HG03558 (cell line): ENCODE measurements around the gene PLA2G2F.
"Not testable (repeated sequence)": the region's sequence is repeated elsewhere in the genome, so short reads cannot be mapped to it uniquely, and the experiment has no call there.

Experiments
- ATAC-seq: cut with Tn5 transposase; IDR thresholded peaks from one replicate; pipeline ENCODE4 v1.9.1; 2021; ENCODE audit warnings: moderate number of reproducible peaks; ENCODE audit not compliant: unreplicated experiment; ENCODE audit errors: extremely low read depth

Gene PLA2G2F

DNA sequence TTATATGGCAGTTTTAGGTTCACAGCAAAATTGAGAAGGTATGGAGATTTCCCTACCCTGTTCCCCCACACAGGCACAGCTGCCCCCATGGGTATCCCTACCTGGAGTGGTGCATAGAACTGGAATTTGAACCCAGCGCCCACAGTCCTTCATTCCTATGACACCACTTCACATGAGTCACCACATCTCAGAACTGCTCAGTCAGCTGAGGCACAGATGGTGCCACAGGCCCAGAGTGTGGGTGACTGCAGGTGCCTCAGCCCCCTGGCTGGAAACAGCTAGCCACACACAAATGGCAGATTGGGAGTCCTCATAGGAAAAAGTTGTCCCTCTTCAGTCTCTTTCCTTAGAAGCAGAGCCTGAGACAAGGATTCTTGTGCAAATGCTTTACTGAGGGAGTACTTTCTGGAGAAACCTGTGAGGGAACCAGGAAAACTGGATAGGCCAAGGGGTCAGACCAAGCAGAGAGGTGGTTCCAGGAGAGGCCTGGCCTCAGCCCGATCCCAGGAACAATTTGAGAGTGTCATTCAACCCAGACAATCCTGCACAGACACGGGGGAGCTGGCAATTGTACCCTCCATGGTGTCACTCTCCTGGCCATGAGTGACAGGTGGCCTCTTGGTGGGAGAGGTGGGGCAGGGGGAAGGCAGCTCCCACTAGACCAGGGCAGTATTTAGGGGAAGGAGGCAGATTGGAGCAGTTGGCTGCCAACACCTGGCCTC, 26.7 kb upstream of the PLA2G2F start:
- ATAC-seq: no peak

DNA sequence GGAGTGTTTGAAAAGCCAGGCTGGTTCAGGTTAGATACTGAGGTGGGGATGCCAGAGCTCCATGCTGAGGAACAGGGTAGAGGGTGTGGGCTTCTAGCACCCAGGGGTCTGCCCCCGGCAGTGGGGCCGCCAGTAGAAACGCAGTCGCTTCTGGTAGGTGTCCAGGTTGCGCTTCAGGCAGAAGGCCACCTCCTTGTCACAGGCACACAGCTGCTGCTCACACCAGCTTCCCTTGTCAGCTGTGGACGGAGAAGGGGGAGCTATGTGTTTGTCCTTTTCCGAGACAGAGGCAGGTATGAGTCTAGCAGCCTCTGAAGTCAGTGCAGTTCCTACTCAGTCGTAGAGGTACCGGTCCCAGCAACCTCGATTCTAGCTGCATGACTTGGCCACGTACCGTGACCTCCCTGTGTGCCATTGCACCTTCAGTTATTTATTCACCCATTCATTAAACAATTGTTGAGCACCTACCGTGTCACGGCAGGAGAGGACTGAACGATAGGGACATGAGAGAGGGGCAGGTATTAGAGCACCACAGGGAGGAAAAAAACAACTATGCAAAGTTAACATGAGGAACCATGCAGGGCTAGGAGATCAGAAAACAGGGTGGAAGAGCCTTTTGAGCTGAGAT, 25.0 kb upstream of the PLA2G2F start:
- ATAC-seq: no peak

DNA sequence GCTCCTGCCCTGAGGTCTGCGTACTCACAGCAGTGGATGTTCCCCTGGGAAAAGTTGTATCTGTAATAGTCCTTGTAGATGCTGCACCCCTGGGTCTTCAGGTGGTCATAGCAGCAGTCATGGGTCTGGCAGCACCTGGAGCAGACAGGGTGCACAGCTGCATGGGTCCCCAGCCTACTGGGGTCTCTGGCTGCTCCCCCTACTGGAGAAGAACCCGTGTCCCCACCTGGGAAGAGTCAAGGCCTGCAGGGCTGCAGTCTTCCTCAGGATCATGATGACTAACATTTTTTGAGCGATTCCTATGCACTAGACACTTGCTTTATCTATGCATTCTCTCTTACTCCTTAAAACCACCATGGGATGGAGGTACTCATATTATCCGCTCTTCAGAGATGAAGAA, 23.6 kb upstream of the PLA2G2F start:
- no peak for ATAC-seq

DNA sequence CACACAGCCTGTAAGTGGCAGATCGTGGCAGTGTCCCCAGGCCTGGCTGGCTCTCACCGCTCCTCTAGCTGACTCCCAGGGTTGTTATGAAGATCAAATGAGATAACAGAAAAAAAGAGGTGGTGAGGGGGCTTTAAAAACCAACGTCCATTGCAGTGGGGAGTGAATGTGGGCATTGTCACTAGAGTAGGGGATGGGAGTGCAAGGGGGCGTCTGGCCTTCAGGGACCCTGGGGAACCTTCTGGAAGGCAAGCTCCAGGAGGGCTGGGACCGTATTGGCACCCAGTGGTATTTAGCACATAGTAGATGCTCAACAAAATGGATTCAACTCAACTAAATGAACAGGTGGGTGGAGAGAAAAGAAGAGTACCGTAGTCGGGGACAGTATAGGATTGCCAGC, 23.2 kb upstream of the PLA2G2F start:
- ATAC-seq: no peak

DNA sequence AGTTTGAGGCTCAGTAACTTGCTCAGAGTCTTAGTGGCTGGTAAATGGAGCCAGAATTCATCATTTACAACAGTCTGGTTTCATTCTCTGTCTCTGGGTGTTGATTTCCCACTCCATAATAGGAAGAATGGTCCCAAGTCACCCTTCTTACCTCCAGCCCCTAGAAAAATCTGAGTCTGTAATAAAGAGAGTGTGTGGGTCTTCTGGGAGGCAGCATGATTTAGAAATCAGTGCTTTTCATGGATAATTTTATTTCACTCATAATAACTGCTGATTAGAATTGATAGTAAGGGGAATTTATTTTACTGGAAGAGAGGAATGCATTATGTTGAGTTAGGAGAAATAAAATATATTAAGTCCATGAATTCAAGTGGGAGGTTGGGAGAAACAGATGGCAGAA, 21.9 kb upstream of the PLA2G2F start:
- ATAC-seq: no peak

DNA sequence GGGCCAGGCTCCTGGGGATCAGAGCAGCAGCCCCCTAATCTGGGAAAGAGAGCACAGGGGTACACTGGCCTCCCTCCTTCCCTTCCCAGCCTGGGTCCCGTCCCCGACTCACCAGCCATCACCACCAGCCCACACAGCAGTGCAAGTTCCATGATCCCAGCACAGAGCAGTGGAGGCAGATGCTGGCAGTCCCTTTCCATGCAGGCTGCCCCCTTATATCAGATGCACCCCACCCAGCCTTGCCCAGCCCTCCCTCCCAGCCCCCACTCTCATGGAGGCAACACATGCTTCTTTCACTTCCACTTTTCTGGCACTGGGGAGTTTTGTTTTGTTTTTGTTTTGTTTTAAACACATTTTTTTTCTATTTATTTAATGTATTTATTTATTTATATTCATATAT, 19.8 kb upstream of the PLA2G2F start, which contains the start of gene PLA2G2D:
PLA2G2D (minus strand) TSS at position 190 of the 400 bp plus-strand sequence; CDS start at position 152, 38 bp downstream.
- no peak for ATAC-seq

DNA sequence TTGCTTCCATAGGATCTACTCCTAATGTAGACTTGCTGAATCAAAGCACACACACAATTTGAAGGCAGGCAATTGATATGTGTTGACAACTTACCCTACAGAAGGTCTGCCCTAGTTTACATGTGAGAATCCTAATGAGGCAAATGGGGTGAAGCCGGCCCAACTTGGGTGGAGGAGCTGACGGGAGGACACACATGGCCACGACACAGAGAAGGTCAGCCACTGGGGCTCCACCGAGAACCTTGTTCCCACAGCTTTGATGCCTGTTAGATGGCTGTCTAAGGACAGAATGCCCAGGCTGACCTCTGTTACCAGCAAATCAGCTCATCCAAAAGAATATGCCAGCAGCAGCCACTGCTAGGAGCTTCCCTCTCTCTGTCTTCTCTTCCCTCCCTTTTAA, 18.3 kb upstream of the PLA2G2F start:
- ATAC-seq: no peak

DNA sequence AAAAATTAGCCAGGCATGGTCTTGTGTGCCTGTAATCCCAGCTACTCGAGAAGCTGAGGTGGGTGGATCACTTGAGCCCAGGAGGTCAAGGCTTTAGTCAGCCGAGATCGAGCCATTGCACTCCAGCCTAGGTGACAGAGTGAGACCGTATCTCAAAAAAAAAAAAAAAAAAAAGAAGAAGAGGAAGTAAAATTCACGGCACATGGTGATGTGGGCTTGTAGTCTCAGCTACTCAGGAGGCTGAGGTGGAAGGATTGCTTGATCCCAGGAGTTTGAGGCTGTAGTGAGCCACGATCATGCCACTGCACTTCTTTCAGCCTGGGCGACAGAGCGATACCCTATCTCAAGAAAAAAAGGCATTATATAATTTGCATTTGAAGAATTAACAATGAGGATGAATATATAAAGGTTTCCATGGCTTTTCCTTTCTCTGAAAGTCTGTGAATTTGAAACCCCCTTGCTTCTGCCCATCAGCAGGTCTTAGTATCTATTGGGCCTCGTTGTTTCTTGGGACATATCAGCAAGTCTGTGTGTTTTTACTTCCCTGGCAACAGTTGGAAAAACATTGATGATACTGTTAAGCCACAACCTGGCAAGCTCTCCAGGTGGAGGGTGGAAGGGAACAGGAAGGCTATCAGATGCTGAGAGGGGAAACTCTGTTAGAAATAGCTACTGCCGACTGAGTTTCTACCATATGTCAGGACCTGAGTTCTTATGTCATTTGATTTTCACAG, 15.2 kb upstream of the PLA2G2F start:
- no peak for ATAC-seq

DNA sequence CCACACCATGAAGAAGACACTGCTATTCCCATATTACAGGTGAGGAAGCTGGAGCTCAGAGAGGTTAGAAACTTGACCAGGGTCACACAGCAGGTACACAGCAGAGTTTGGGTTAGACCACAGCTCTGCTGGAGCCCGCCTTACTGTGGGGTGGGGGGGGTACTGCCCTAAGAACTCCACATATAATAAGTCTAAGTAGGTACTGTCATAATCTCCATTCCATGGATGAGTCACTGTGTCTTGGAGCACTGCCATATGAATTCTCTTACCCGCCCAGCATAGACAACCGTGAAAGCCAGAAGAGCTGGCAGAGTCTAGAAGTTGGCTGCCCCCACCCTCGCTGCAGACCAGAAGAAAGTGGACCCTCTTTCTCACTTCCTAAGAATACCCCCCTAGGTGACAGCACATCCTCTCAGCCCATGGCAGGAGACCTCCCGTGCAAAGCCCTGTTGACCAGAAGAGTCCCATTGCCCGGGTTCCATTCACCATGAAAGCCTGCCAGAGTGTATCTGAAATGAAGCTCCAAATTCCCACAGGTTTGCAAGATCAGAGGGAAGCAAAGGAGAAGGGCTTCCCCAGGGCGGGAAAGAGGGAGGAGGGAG, 14.6 kb upstream of the PLA2G2F start:
- ATAC-seq: no peak

DNA sequence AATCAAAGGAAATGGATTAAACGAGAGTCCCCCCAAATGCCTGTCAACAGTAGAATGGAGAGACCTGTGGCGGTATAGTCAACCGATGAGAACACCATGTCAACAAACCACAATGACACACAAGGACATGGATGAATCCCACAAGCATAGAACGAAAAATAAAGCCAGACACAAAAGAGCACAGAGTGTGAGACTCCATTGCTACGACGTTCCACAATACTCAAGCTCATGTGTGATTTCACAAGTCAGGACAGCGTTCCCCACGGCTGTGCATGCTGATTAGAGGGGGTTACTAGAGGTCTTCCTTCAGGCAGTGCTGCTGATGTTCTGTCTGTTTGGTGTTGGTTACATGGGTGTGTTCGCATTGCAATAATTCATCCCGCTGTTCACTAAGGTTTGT, 14.0 kb upstream of the PLA2G2F start:
- no peak for ATAC-seq

DNA sequence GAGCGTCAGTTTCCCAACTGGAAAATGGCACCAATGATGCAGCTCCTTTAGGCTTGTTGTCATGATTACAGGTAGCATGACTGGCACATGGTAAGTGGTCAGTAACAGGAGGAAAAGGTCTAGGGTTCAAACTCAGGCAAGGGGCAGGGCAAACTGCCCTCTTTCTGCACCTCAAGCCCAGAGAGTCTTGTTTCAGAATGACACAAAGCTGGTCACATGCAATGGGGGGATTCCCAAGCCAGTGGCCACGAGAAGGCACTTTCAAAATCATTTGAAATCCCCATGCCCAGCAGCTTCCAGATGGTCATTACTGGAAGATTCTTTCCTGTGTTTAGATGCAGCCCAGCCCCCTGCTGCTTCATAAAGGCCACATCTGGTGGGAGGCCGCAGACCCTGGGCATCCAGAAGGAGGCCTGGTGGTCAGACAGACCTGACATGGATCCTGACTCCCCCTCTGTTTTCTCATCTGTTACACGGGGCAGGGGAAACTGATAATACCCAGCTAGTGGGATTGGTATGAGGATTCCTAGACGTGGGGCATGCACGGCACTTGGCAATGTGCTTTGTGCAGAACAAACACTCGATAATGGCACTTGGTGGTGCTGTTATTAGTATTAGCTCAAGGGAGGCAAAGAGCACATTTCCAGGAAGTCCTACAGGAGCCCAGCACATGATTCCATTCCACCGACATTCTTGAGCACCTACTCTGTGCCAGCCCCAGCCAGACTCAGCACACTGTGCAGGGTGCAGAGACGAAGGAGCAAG, 12.9 kb upstream of the PLA2G2F start:
- ATAC-seq: no peak

DNA sequence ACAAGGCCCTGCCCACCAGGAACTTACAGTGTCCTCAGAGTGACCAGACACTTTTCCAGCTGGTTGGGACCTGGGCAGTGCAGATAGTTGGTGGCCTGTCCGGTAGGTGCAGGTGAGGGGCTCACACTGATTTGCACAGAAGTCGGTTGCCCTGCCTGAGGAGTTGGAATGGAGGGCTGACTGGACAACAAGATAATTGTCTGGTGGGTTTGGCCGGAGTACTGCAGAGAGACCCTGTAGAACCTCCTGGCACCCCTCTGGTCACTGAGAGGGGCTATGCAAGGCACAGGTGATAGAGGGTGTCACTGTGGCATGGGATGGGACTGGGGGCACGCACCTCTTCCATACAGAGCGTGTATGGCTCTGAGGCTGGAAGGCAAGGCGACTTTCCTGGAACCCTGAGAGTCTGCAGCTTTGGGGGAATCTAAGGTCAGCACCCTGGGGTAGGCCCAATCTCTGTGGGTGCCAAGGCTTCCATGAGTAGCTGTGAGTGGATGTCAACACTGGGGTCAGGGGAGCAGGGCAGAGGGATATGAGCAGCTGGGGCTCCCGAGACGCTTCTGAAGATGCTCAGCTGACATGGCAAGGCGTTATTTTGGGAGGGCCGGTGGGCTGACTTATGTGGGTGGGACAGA, 12.2 kb upstream of the PLA2G2F start:
- ATAC-seq: no peak

DNA sequence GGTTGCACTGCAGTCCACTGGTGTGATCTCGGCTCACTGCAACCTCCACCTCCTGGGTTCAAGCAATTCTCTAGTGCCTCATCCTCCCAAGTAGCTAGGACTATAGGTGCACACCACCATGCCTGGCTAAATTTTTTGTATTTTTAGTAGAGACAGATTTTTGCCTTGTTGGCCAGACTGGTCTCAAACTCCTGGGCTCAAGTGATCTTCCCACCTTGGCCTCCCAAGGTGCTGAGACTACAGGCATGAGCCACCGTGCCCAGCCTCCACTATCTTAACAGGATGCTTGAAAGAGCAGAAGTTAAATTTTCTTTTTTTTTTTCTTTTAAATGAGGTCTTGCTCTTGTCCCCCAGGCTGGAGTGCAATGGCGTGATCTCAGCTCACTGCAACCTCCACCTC, 8.6 kb upstream of the PLA2G2F start:
- not testable (repeated sequence) for ATAC-seq

DNA sequence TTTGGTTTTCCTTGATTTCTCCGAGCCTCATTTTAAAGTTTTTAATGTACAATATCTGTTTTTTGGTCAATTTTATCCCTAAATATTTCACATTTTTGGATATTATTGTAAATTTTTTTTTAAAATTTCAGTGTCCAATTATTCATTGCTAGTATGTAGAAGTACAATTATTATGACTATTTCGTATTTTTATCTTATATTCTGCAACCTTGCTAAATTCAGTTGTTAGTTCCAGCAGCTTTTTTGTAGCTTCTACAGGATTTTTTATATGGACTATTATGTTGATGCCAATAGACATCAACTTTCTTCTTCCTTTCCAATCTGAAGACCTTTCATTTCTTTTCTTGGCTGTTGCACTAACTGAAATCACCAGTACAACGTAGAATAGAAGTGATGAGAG, 4.1 kb upstream of the PLA2G2F start:
- no peak for ATAC-seq

DNA sequence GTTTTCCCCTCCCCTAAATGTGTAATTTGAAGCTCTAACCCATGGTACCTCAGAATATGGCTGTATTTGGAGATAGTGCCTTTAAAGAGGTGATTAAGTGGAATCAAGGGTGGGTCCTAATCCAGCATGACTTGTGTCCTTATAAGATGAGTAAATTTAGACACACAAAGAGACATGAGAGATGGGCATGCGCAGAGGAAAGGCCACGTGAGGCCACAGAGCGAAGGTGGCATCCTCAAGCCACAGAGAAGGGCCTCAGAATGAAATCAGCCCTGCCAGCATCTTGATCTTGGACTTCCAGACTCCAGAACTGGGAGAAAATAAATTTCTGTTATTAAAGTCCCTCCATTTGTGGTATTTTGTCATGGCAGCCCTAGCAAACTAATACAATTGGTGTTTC, 2.9 kb upstream of the PLA2G2F start:
- ATAC-seq: no peak

DNA sequence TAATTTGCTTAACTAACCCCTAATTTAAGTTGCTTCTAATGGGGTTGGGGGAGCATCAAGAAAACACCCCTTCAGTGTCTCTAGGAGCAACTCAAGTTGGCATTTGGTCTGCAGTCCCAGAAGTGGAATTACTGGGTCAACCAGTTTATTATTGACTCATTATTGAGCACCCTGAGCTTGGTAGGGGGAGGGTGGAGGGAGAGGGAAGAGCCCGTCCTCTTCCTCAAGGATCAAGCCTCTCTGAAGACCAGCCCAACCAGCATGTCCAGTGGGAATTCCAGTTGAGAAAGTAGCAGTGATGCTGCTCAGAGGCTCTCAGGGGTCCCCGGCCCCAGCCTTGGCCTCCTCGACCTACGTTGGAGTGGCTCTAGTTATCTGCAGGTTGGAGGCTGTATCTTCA, 2.1 kb upstream of the PLA2G2F start:
- ATAC-seq: no peak

DNA sequence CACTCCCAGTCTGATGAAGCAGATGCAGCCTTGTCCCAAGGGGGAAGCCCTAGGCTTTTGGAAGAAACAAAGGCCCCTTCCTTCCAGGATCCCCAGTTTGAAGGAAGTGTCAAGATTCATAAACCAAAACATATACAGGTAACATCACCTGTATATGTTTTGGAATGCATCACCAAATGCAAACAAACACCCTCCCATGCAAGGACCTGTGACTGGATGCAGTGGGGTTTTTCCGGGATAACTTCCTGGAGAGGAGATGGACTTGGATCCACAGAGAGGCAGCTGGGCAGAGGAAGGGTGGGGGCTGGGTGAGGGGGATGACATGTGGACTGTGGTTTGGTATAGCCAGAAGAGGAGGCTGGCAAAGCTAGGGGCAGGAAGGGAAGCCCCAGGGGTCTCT, 1.5 kb upstream of the PLA2G2F start:
- no peak for ATAC-seq

DNA sequence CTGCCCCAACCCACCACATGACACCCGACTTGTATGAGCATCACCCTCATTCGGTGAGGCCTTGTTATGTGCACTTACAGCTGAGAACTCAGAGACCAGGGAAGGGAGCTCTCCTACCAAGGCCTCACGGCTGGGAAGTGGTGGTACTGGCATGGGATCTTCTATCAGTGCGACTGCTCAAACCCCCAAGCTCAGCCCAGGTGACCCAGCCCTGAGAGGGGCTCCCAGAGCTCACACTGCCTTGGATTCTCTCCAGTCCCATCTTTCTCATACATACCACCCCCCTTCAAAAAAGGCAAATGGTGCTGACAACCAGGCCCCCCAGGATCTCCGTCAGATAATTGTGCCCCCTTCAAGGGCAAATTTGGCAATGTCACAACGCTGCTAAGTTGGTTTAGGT, 777 bp upstream of the PLA2G2F start:
- ATAC-seq: no peak

DNA sequence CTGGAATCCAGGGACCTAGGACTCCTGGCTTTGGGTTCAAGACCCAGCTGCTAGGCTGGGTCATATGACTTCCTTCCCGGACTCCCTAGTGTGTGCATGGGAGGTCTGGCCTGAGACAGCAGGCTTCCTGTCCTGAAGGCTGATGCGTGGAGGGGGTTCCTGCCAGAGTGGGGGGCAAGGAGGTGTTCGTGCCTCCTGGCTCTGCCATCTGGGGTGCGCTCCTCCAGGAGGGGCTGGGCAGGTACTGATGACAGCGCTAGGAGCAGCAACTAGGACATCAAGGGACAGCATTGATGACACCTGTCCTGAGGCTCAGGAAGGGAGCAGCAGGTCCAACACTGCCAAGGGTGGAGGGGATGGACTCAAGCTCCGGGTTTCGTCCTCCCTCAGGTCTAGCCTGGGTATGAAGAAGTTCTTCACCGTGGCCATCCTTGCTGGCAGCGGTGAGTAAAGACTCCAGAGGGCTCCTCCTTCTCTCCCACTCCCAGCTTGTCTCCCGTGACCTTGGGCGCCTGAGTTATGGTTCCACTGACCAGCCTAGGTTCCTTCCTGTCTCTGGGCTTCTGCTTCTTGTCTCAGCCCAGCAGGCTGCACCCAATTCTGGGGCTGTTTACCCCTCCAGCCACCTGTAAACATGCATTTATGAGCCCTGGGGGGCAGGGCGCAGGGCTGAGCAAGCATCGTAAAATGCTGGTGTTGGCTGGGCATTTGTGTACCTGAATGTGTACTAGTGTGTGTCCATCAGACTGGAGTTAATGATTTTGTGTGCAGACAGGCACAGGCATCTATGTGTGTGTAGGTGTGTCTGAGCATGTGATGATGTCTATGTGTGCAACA, 871 bp downstream of the PLA2G2F start:
- ATAC-seq: no peak
